HG02938 (cell line): ENCODE measurements around the gene CGNL1.

Source experiments
- ATAC-seq: cut with Tn5 transposase; IDR thresholded peaks from one replicate; pipeline ENCODE4 v1.9.1; 2021; ENCODE audit warnings: mild to moderate bottlenecking, moderate library complexity; ENCODE audit not compliant: unreplicated experiment

CGNL1 gene

GRCh38 chr15:57375827-57376695 is at the start of gene CGNL1:
Gene CGNL1 (plus strand): TSS chr15:57376505. CDS start chr15:57438000, 61,495 bp downstream.
- ATAC-seq, result no peak

GRCh38 chr15:57327985-57328471 is 48.3 kb upstream of the CGNL1 start:
- ATAC-seq, result no peak

GRCh38 chr15:57328479-57328878 is 47.8 kb upstream of the CGNL1 start:
- ATAC-seq, result no peak

GRCh38 chr15:57328897-57329296 is 47.4 kb upstream of the CGNL1 start:
- ATAC-seq, result no peak

- ATAC-seq, result no peak
Observed at GRCh38 chr15:57329582-57330367, 46.5 kb upstream of the CGNL1 start.

GRCh38 chr15:57330619-57331340 is 45.5 kb upstream of the CGNL1 start:
- no peak for ATAC-seq

- ATAC-seq, result no peak
Observed at GRCh38 chr15:57332326-57332725, 44.0 kb upstream of the CGNL1 start.

- no peak for ATAC-seq
Observed at GRCh38 chr15:57333487-57333886, 42.8 kb upstream of the CGNL1 start.

GRCh38 chr15:57334257-57334656 is 42.0 kb upstream of the CGNL1 start:
- ATAC-seq, result no peak

- no peak for ATAC-seq
Observed at GRCh38 chr15:57335293-57335715, 41.0 kb upstream of the CGNL1 start.

- ATAC-seq, result no peak
Observed at GRCh38 chr15:57335719-57336118, 40.6 kb upstream of the CGNL1 start.

GRCh38 chr15:57337868-57338411 is 38.4 kb upstream of the CGNL1 start:
- no peak for ATAC-seq

GRCh38 chr15:57339321-57339720 is 37.0 kb upstream of the CGNL1 start:
- no peak for ATAC-seq

GRCh38 chr15:57340682-57341259 is 35.5 kb upstream of the CGNL1 start:
- no peak for ATAC-seq

- no peak for ATAC-seq
Observed at GRCh38 chr15:57343048-57343447, 33.3 kb upstream of the CGNL1 start.

GRCh38 chr15:57343498-57343897 is 32.8 kb upstream of the CGNL1 start:
- ATAC-seq, result no peak

- no peak for ATAC-seq
Observed at GRCh38 chr15:57344282-57344681, 32.0 kb upstream of the CGNL1 start.

GRCh38 chr15:57345584-57345983 is 30.7 kb upstream of the CGNL1 start:
- ATAC-seq, result no peak

- ATAC-seq, result no peak
Observed at GRCh38 chr15:57348081-57348480, 28.2 kb upstream of the CGNL1 start.

GRCh38 chr15:57352535-57353316 is 23.6 kb upstream of the CGNL1 start:
- ATAC-seq, result no peak
